HepG2 (cell line): Measurements from ENCODE around the gene PRR35. TPM values are rescaled to one million over a fixed set of nuclear protein-coding genes. Genes with fewer than 3 reads are reported as not detected.

Experiments used
- ATF7-NPFF ChIP-seq: sonication (generic); formaldehyde crosslinking; IDR thresholded peaks from 2 replicates; pipeline ENCODE4 v1.8.1; 2023; ENCODE audit warnings: mild to moderate bottlenecking, low read depth, missing genetic modification reagents, moderate library complexity
- CCDC6 ChIP-seq: sonication (generic); formaldehyde crosslinking; IDR thresholded peaks from 2 replicates; pipeline ENCODE4 v1.8.1; 2022; ENCODE audit warnings: mild to moderate bottlenecking, missing genetic modification reagents, moderate library complexity
- DRAP1 ChIP-seq: IDR thresholded peaks from 2 replicates; pipeline ENCODE4 v1.6.1; 2016; ENCODE audit warnings: missing genetic modification reagents, missing compliant biosample characterization
- DZIP1 ChIP-seq: sonication (generic); formaldehyde crosslinking; IDR thresholded peaks from 2 replicates; pipeline ENCODE4 v1.5.0; 2020; ENCODE audit warnings: mild to moderate bottlenecking, missing genetic modification reagents
- EZH2 ChIP-seq: conservative IDR thresholded peaks from 2 replicates; pipeline ENCODE4 v1.6.1; 2012; ENCODE audit warnings: mild to moderate bottlenecking, low read depth, low read length, moderate library complexity
- IRF1 ChIP-seq: sonication (generic); formaldehyde crosslinking; IDR thresholded peaks from 2 replicates; pipeline ENCODE4 v1.4.0; 2020; ENCODE audit warnings: low read depth, mild to moderate bottlenecking, missing genetic modification reagents
- JUNB ChIP-seq: sonication (generic); formaldehyde crosslinking; IDR thresholded peaks from 2 replicates; pipeline ENCODE4 v1.8.0; 2022; ENCODE audit warnings: missing genetic modification reagents, mild to moderate bottlenecking, borderline replicate concordance
- KAT7 ChIP-seq: IDR thresholded peaks from 2 replicates; pipeline ENCODE4 v1.6.1; 2018; ENCODE audit warnings: borderline replicate concordance, missing compliant biosample characterization
- MAF1 ChIP-seq: sonication (generic); formaldehyde crosslinking; IDR thresholded peaks from 2 replicates; pipeline ENCODE4 v1.5.0; 2020; ENCODE audit warnings: missing genetic modification reagents, borderline replicate concordance
- PAF1 ChIP-seq: IDR thresholded peaks from 2 replicates; pipeline ENCODE4 v1.6.1; 2016; ENCODE audit warnings: missing genetic modification reagents, missing compliant biosample characterization
- PRMT3 ChIP-seq: sonication (generic); formaldehyde crosslinking; IDR thresholded peaks from 2 replicates; pipeline ENCODE4 v1.8.1; 2022; ENCODE audit warnings: low read depth, mild to moderate bottlenecking, moderate library complexity, missing genetic modification reagents, borderline replicate concordance
- RAD51 ChIP-seq: fragments of 450-650 bp; IDR thresholded peaks from 2 replicates; pipeline ENCODE4 v1.6.1; 2016; ENCODE audit warnings: borderline replicate concordance
- SIN3A ChIP-seq: IDR thresholded peaks from 2 replicates; pipeline ENCODE4 v1.6.1; 2011; ENCODE audit warnings: low read depth, mild to moderate bottlenecking, control low read depth, low read length, borderline replicate concordance
- SIN3B ChIP-seq: fragments of 150-350 bp; IDR thresholded peaks from 2 replicates; pipeline ENCODE4 v1.6.1; 2014; ENCODE audit warnings: low read length
- SNRNP70 ChIP-seq: fragments of 200-400 bp; formaldehyde crosslinking; IDR thresholded peaks from 2 replicates; pipeline ENCODE4 v1.6.1; 2017; ENCODE audit warnings: mild to moderate bottlenecking, low read depth, low read length, moderate library complexity
- SP2 ChIP-seq: sonication (generic); formaldehyde crosslinking; IDR thresholded peaks from 2 replicates; pipeline ENCODE4 v1.5.1; 2020; ENCODE audit warnings: mild to moderate bottlenecking, missing genetic modification reagents
- SRF ChIP-seq: IDR thresholded peaks from 2 replicates; pipeline ENCODE4 v1.6.1; 2011; ENCODE audit warnings: mild to moderate bottlenecking, low read depth, low read length, moderate library complexity
- TIGD3 ChIP-seq: sonication (generic); formaldehyde crosslinking; IDR thresholded peaks from 2 replicates; pipeline ENCODE4 v1.5.1; 2020; ENCODE audit warnings: mild to moderate bottlenecking, missing genetic modification reagents, borderline replicate concordance
- ZNF143 ChIP-seq: sonication (generic); formaldehyde crosslinking; IDR thresholded peaks from 2 replicates; pipeline ENCODE4 v1.4.0; 2020; ENCODE audit warnings: missing genetic modification reagents
- ZNF20 ChIP-seq: sonication (generic); formaldehyde crosslinking; IDR thresholded peaks from 2 replicates; pipeline ENCODE4 v1.4.0; 2020; ENCODE audit warnings: mild to moderate bottlenecking, moderate library complexity, missing genetic modification reagents
- ZNF234 ChIP-seq: sonication (generic); formaldehyde crosslinking; conservative IDR thresholded peaks from 2 replicates; pipeline ENCODE4 v1.5.1; 2020; ENCODE audit warnings: mild to moderate bottlenecking, missing genetic modification reagents
- ZNF510 ChIP-seq: sonication (generic); formaldehyde crosslinking; IDR thresholded peaks from 2 replicates; pipeline ENCODE4 v1.4.0; 2020; ENCODE audit warnings: low read depth, mild to moderate bottlenecking, missing genetic modification reagents
- ZNF660 ChIP-seq: sonication (generic); formaldehyde crosslinking; IDR thresholded peaks from 2 replicates; pipeline ENCODE4 v1.5.1; 2020; ENCODE audit warnings: mild to moderate bottlenecking, low read depth, missing genetic modification reagents, borderline replicate concordance
- ZNF75D ChIP-seq: sonication (generic); formaldehyde crosslinking; IDR thresholded peaks from 2 replicates; pipeline ENCODE4 v1.8.1; 2023; ENCODE audit warnings: missing genetic modification reagents, mild to moderate bottlenecking, borderline replicate concordance
- polyA plus RNA-seq, 8 experiments: library from polyadenylated mRNA; depleted of rRNA in 3 of 8; stranded (reverse) in 7 of 8; unstranded in 1 of 8; fragments of >200 nt; fragmentation: Illumina TruSeq in 4 of 8; extraction: Trizol in 4 of 8; gene quantifications; 2 replicates each; pipeline versions ENCODE4 v1.2.1 to v1.2.3, GENCODE V29; 2011 to 2016; ENCODE audit warnings: low read depth in 4 of 8, missing spikeins in 1 of 8, mixed read lengths in 1 of 8; ENCODE audit not compliant: insufficient read depth in 1 of 8
- total RNA-seq, 5 experiments: library from RNA; depleted of rRNA; stranded (reverse); fragments of >200 nt; fragmentation: Illumina TruSeq; extraction: Trizol; gene quantifications; 2 replicates each; pipeline ENCODE4 v1.2.3, GENCODE V29; 2016; ENCODE audit warnings: low read depth in 1 of 5

The PRR35 gene
- total and polyA plus RNA-seq, 2 of the 13 experiments (the other 11 are each of a cell fraction or from before 2014, with no cell fraction given) = 0.07 to 0.16 TPM

- TF ChIP-seq SIN3B = no peak
- no peak for TF ChIP-seq ZNF234 (CRISPR knock-in tag)
- no peak for TF ChIP-seq PAF1 (CRISPR knock-in tag)
- no peak for TF ChIP-seq KAT7 (CRISPR knock-in tag)
- no peak for TF ChIP-seq MAF1 (CRISPR knock-in tag)
- no peak for TF ChIP-seq SNRNP70
- TF ChIP-seq ZNF75D (CRISPR knock-in tag) = no peak
- no peak for TF ChIP-seq DZIP1 (CRISPR knock-in tag)
- no peak for TF ChIP-seq ZNF143
- TF ChIP-seq ZNF660 (CRISPR knock-in tag) = no peak
- TF ChIP-seq RAD51 = no peak
- peak; percentile 73; the same call in 1 of the 2 replicates for TF ChIP-seq SIN3A
- TF ChIP-seq CCDC6 = no peak
- no peak for TF ChIP-seq PRMT3 (CRISPR knock-in tag)
- no peak for TF ChIP-seq SP2
- no peak for TF ChIP-seq JUNB
- TF ChIP-seq EZH2 = no peak
- TF ChIP-seq TIGD3 (CRISPR knock-in tag) = no peak
- no peak for TF ChIP-seq SRF
- TF ChIP-seq IRF1 (CRISPR knock-in tag) = no peak
- TF ChIP-seq ZNF20 (CRISPR knock-in tag) = no peak
- TF ChIP-seq DRAP1 (CRISPR knock-in tag) = peak; percentile 57; the same call in 1 of the 2 replicates
- 0 out of 2 replicates have a peak, but pooled peaks have one; percentile 34 for TF ChIP-seq ZNF510 (CRISPR knock-in tag)
- TF ChIP-seq ATF7-NPFF (CRISPR knock-in tag) = no peak; the same call in 1 of the 2 replicates
These were observed 1.7 kb upstream of the PRR35 start (continued) for GRCh38 chr16:558298-559020.
